Fibroblast of lung (primary cell): ENCODE data around the gene SRPK3. TPM values are rescaled to one million over a fixed set of nuclear protein-coding genes. Genes with fewer than 3 reads are reported as not detected.

Experiments used
- DNase-seq, 2 donors: peaks; one replicate each; pipeline versions ENCODE4 v3.0.0 to v3.0.0-alpha.2; 2010; ENCODE audit warnings: low read depth in 2 of 2
- H2AFZ ChIP-seq: 2 replicates; pipeline ENCODE4 v1.5.1; 2012; ENCODE audit warnings: low read length, control low read depth, inconsistent platforms
- H3K27ac ChIP-seq: 2 replicates; pipeline ENCODE4 v1.5.1; 2011; ENCODE audit warnings: low read length, control low read depth; ENCODE audit not compliant: insufficient read depth
- H3K27me3 ChIP-seq: 2 replicates; pipeline ENCODE4 v1.5.1; 2011; ENCODE audit warnings: mild to moderate bottlenecking, low read length; ENCODE audit not compliant: control insufficient read depth, insufficient read depth
- H3K36me3 ChIP-seq: 2 replicates; pipeline ENCODE4 v1.5.1; 2011; ENCODE audit warnings: low read length; ENCODE audit not compliant: control insufficient read depth, insufficient read depth
- H3K4me1 ChIP-seq: 2 replicates; pipeline ENCODE4 v1.5.1; 2011; ENCODE audit warnings: low read length; ENCODE audit not compliant: control insufficient read depth, insufficient read depth; ENCODE audit errors: extremely low read depth
- H3K4me2 ChIP-seq: 2 replicates; pipeline ENCODE4 v1.5.1; 2011; ENCODE audit warnings: low read length, control low read depth; ENCODE audit not compliant: insufficient read depth; ENCODE audit errors: extremely low read depth
- H3K4me3 ChIP-seq, 4 experiments: fragments of 200-600 bp in 1 of 4; sonication (generic) in 1 of 4; replicated peaks in 1 of 4; 2 replicates each; pipeline ENCODE4 v1.5.1; 2011 to 2016; ENCODE audit warnings: low read length in 4 of 4, low read depth in 3 of 4, mild to moderate bottlenecking in 3 of 4, control low read depth in 2 of 4, inconsistent platforms in 1 of 4, mixed read lengths in 1 of 4; ENCODE audit not compliant: insufficient read depth in 1 of 4; ENCODE audit errors: control extremely low read depth in 1 of 4
- H3K79me2 ChIP-seq: 2 replicates; pipeline ENCODE4 v1.5.1; 2012; ENCODE audit warnings: mild to moderate bottlenecking, low read length, inconsistent platforms; ENCODE audit not compliant: control insufficient read depth, insufficient read depth
- H3K9ac ChIP-seq: 2 replicates; pipeline ENCODE4 v1.5.1; 2011; ENCODE audit warnings: mild to moderate bottlenecking, low read length, control low read depth; ENCODE audit not compliant: insufficient read depth
- H3K9me3 ChIP-seq: 2 replicates; pipeline ENCODE4 v1.5.1; 2012; ENCODE audit warnings: low read depth, low read length; ENCODE audit not compliant: control insufficient read depth, insufficient read depth
- H4K20me1 ChIP-seq: 2 replicates; pipeline ENCODE4 v1.5.1; 2011; ENCODE audit warnings: low read length; ENCODE audit not compliant: control insufficient read depth, insufficient read depth; ENCODE audit errors: extremely low read depth
- EZH2 ChIP-seq: IDR thresholded peaks from 2 replicates; pipeline ENCODE4 v1.5.1; 2012; ENCODE audit warnings: low read length, control low read depth, mild to moderate bottlenecking; ENCODE audit errors: missing control alignments
- polyA plus RNA-seq, 2 donors: library from polyadenylated mRNA; depleted of rRNA in 1 of 2; stranded (reverse) in 1 of 2; unstranded in 1 of 2; fragments of >200 nt; gene quantifications; 2 replicates each; pipeline ENCODE4 v1.2.1, GENCODE V29; 2011 to 2012; ENCODE audit warnings: missing spikeins in 1 of 2
- total RNA-seq: library from RNA; depleted of rRNA; stranded (reverse); fragments of >200 nt; gene quantifications from 2 replicates; pipeline ENCODE4 v1.2.1, GENCODE V29; 2014
- TF ChIP-seq, protein P1 (sequence below), 2 donors: IDR thresholded peaks in 1 of 2; conservative IDR thresholded peaks in 1 of 2; 1 replicate in 1 of 2; 2 replicates in 1 of 2; pipeline ENCODE4 v1.5.1; 2011 to 2012; ENCODE audit warnings: low read length in 2 of 2, control low read depth in 1 of 2, inconsistent platforms in 1 of 2, low read depth in 1 of 2, mild to moderate bottlenecking in 1 of 2

Gene SRPK3
- total and polyA plus RNA-seq, 2 donors (not counting 1 experiment from before 2014, with no cell fraction given): 0.40 to 0.83 TPM

DNA sequence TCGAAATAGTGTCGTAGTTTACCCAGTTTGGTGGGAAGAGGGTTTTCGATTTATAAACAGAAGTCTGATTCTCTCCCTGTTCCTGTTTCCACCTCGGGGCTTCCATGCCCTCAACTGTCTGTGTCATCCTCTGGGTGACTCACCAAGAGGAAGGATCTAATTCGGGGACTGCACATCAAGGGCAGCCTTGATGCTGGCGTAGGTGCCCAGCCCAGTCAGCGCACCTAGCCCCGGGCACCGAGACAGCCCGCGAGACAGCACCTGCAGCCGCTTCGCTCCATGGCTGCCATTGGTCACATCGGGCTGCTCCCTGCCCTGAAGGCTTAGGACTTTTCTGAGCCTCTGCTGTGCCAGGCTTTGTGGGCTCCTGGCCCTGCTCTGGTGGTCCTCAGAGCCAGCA lies 48.4 kb upstream of the SRPK3 start:
- Histone ChIP-seq H3K27me3 (no peaks in the 10 kb centered on the region), H3K9ac (no peak overlapping the region), H3K4me2 (no peak overlapping the region), H3K9me3 (no peaks in the 10 kb centered on the region), H4K20me1 (no peaks in the 10 kb centered on the region), H2AFZ (no peak overlapping the region), H3K36me3 (no peaks in the 10 kb centered on the region), H3K79me2 (no peaks in the 10 kb centered on the region), H3K4me1 (peaks cover 2% of the 10 kb centered on the region), H3K4me3 (no peak overlapping the region), H3K27ac (no peak overlapping the region)
- no peak for TF ChIP-seq EZH2
- TF ChIP-seq, protein P1, sequence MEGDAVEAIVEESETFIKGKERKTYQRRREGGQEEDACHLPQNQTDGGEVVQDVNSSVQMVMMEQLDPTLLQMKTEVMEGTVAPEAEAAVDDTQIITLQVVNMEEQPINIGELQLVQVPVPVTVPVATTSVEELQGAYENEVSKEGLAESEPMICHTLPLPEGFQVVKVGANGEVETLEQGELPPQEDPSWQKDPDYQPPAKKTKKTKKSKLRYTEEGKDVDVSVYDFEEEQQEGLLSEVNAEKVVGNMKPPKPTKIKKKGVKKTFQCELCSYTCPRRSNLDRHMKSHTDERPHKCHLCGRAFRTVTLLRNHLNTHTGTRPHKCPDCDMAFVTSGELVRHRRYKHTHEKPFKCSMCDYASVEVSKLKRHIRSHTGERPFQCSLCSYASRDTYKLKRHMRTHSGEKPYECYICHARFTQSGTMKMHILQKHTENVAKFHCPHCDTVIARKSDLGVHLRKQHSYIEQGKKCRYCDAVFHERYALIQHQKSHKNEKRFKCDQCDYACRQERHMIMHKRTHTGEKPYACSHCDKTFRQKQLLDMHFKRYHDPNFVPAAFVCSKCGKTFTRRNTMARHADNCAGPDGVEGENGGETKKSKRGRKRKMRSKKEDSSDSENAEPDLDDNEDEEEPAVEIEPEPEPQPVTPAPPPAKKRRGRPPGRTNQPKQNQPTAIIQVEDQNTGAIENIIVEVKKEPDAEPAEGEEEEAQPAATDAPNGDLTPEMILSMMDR (conservative IDR thresholded peaks at IDR 0.05 in 1 of 2, IDR thresholded peaks at IDR 0.05 in 1 of 2; ENCODE audit: low read depth in 1 of 2, low read length in 2 of 2): no peak
- no peak for DNase-seq

DNA sequence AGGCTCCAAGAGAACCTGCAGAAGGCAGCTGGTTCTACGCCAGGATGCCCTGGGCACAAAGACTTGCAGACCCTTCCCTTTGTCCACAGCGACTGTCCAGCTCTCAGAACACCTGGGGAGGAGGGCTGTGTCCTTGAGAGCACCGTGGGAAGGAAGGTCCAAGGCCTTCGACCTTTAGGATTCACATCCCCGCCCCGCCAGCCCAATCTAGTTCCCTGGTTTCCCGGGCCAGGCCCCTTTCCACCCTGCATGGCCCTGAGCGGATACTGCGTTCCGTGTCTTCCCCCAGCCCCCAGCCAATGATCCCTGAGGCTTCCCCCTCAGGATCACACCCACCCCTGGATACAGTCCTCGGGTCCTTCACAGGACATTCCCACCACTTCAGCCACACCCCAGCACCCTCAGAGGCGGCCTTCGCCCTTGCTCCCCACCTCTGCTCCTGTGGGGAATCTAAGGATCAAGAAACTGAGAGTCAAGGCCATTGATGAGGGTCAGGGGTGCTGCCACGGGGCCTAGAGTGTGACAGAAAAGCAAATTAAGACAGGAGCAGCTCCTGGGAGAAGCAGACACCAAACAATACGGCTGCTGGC lies 47.1 kb upstream of the SRPK3 start:
- no peaks in the 10 kb centered on the region for H3K9me3 ChIP-seq
- no peak for DNase-seq
- H3K4me3 ChIP-seq: no peak overlapping the region
- no peaks in the 10 kb centered on the region for H3K36me3 ChIP-seq
- no peak overlapping the region for H3K9ac ChIP-seq
- H3K27me3 ChIP-seq: no peaks in the 10 kb centered on the region
- no peaks in the 10 kb centered on the region for H3K79me2 ChIP-seq
- no peak overlapping the region for H3K27ac ChIP-seq
- no peak overlapping the region for H3K4me2 ChIP-seq
- TF ChIP-seq, protein P1 (conservative IDR thresholded peaks at IDR 0.05 in 1 of 2, IDR thresholded peaks at IDR 0.05 in 1 of 2; ENCODE audit: low read depth in 1 of 2, low read length in 2 of 2): no peak
- no peak for TF ChIP-seq EZH2
- no peak overlapping the region for H2AFZ ChIP-seq
- H3K4me1 ChIP-seq: no peaks in the 10 kb centered on the region
- H4K20me1 ChIP-seq: no peaks in the 10 kb centered on the region

DNA sequence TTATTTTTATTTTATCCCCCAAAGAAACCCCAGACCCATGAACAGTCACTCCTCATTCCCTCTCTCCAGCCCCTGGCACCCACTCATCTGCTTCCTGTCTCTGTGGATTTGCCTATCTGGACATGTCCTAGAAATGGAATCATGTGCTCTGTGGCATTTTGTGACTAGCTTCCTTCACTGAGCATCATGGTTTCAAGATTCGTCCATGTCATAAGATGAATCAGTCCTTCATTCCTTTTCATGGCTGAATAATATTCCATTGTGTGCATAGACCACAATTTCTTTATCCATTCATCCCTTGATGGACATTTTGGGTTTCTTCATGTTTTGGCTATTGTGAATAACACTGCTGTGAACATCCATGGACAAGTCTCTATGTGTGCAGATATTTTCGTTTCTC lies 46.0 kb upstream of the SRPK3 start:
- no peak for DNase-seq
- Histone ChIP-seq H3K79me2 (no peaks in the 10 kb centered on the region), H3K27ac (no peak overlapping the region), H3K9ac (no peak overlapping the region), H3K9me3 (no peaks in the 10 kb centered on the region), H3K4me1 (no peaks in the 10 kb centered on the region), H4K20me1 (no peaks in the 10 kb centered on the region), H2AFZ (no peak overlapping the region), H3K36me3 (no peaks in the 10 kb centered on the region), H3K27me3 (no peaks in the 10 kb centered on the region), H3K4me3 (no peak overlapping the region), H3K4me2 (no peak overlapping the region)
- TF ChIP-seq EZH2: no peak
- TF ChIP-seq, protein P1 (conservative IDR thresholded peaks at IDR 0.05 in 1 of 2, IDR thresholded peaks at IDR 0.05 in 1 of 2; ENCODE audit: low read depth in 1 of 2, low read length in 2 of 2): no peak
